Vagina (tissue), 2 donors: ENCODE data around the gene ANKRD60. TPM values are rescaled to one million over a fixed set of nuclear protein-coding genes. Genes with fewer than 3 reads are reported as not detected.

ENCODE experiments used
- DNase-seq, 2 donors: peaks; one replicate each; pipeline ENCODE4 v3.0.0-alpha.2; 2017; ENCODE audit errors: extremely low spot score in 2 of 2
- H3K27ac ChIP-seq: fragments of 200-600 bp; sonication (generic); one replicate; pipeline ENCODE4 v1.5.1; 2019
- H3K27me3 ChIP-seq: fragments of 200-600 bp; sonication (generic); one replicate; pipeline ENCODE4 v1.5.1; 2019
- H3K36me3 ChIP-seq, 2 donors: fragments of 200-600 bp; sonication (generic); one replicate each; pipeline ENCODE4 v1.5.1; 2017 to 2019
- H3K4me1 ChIP-seq: fragments of 200-600 bp; sonication (generic); one replicate; pipeline ENCODE4 v1.5.1; 2019
- H3K4me3 ChIP-seq, 2 donors: fragments of 200-600 bp; sonication (generic); 1 replicate in 1 of 2; 2 replicates in 1 of 2; pipeline ENCODE4 v1.5.1; 2016 to 2019
- H3K9me3 ChIP-seq: fragments of 200-600 bp; sonication (generic); one replicate; pipeline ENCODE4 v1.5.1; 2019
- CTCF ChIP-seq, 3 experiments: fragments of 450-650 bp in 2 of 3; fragments of 200-600 bp in 1 of 3; sonication (generic) in 1 of 3; IDR thresholded peaks; one replicate each; pipeline ENCODE4 v1.5.1; 2017 to 2019; ENCODE audit warnings: antibody characterized with exemption in 3 of 3, mild to moderate bottlenecking in 2 of 3, moderate library complexity in 2 of 3
- POLR2A ChIP-seq, 2 donors: fragments of 450-650 bp; IDR thresholded peaks; one replicate each; pipeline ENCODE4 v1.6.1; 2017; ENCODE audit warnings: antibody characterized with exemption in 2 of 2, mild to moderate bottlenecking in 2 of 2, moderate library complexity in 2 of 2
- POLR2AphosphoS5 ChIP-seq, 2 donors: sonication (generic); formaldehyde crosslinking; IDR thresholded peaks; one replicate each; pipeline ENCODE4 v1.9.0; 2017; ENCODE audit warnings: antibody characterized with exemption in 2 of 2, mild to moderate bottlenecking in 2 of 2, low read depth in 1 of 2; ENCODE audit not compliant: insufficient read depth in 1 of 2
- intact Hi-C: fragments of 100-400 bp; cut with DNase I; formaldehyde crosslinking; loops from one replicate; pipeline ENCODE4 v1.15.1; 2023
- total RNA-seq: library from RNA; depleted of rRNA; stranded (reverse); fragments of >200 nt; gene quantifications from one replicate; pipeline ENCODE4 v1.2.3, GENCODE V29; 2016

Gene ANKRD60
- not detected for total RNA-seq

DNA sequence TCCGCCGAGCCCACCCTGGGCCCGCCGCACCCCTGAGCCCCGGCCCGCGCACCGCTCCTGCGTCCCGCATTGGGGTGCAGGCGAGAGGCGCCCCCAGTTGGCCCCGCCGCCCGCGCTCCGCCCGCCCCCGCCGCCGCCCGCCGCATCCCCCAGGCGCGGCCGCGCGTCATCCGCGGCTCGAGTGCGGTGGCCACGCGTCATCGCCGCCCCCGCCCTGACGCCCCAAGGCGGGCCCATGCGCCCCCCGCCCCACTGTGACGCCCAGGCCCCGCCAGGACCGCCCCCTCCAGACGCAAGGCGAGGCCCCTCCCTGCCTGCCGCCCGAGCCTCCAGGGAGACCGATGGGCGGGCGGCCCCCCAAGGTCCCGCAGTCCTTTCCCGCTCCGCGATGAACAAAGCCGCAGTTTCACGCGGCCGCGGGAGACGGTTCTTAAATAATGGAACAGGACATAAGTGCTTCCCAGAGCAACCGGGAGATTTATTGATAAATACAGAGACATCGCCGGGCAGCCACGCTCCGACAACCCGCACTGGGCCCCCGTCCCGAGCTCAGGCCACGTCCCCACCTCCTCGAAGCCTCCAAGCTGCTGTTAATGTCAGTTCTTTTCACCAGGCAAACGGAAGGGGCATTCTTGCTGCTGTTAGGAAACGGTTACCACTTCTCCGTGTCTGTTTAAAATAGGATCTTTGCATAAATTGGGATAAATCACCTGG lies at the start of gene ANKRD60:
ANKRD60 (minus strand) TSS at position 170 of the 714 bp plus-strand sequence; CDS start at position 170, 0 bp downstream.
- Histone ChIP-seq H3K27me3 (no peaks in the 10 kb centered on the region), H3K27ac (no peak within 1 kb of the TSS), H3K9me3 (no peaks in the 10 kb centered on the region), H3K4me1 (no peaks in the 10 kb centered on the region), H3K36me3 (no peaks in the 10 kb centered on the region), H3K4me3 (peak within 1 kb of the TSS; percentile 7 to 31)
- peak in 1 of 2 donors; percentile 65 for DNase-seq
- intact Hi-C loops: no loop called here
- TF ChIP-seq CTCF (IDR thresholded peaks at IDR 0.05): no peak

- H3K27ac ChIP-seq: no peak overlapping the region
- no peak for TF ChIP-seq POLR2AphosphoS5 (IDR thresholded peaks at IDR 0.05; ENCODE audit: insufficient read depth in 1 of 2, low read depth in 1 of 2)
- no peak for TF ChIP-seq CTCF (IDR thresholded peaks at IDR 0.05)
- no peak for TF ChIP-seq POLR2A (IDR thresholded peaks at IDR 0.05)
- H3K36me3 ChIP-seq: no peaks in the 10 kb centered on the region
- no peaks in the 10 kb centered on the region for H3K9me3 ChIP-seq
- no peaks in the 10 kb centered on the region for H3K4me1 ChIP-seq
- no peak overlapping the region for H3K4me3 ChIP-seq
- intact Hi-C loops: no loop called here
- no peaks in the 10 kb centered on the region for H3K27me3 ChIP-seq
- no peak for DNase-seq
Measured at GRCh38 chr20:58277578-58278472, 49.4 kb upstream of the ANKRD60 start.

DNA sequence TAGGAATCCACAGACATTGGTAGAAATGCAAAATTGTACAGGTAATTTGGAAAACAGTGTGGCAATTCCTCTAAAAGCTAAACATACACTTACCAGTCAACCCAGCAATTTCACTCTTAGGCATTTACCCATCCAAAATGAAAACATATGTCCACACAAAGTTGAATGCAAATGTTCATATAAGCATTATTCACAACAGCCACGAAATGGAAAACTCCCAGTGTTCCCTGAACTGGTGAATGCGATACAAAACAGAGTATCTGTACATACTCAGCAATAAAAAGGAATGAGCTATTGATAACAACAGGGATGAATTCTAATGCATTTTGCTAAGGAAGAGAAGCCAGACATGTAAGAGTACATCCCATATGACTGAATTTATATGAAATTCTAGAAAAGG lies 48.7 kb upstream of the ANKRD60 start:
- H3K4me3 ChIP-seq: no peak overlapping the region
- H3K36me3 ChIP-seq: no peaks in the 10 kb centered on the region
- no peaks in the 10 kb centered on the region for H3K27me3 ChIP-seq
- no peak for TF ChIP-seq CTCF (IDR thresholded peaks at IDR 0.05)
- no peak for TF ChIP-seq POLR2A (IDR thresholded peaks at IDR 0.05)
- TF ChIP-seq POLR2AphosphoS5 (IDR thresholded peaks at IDR 0.05; ENCODE audit: insufficient read depth in 1 of 2, low read depth in 1 of 2): no peak
- no peaks in the 10 kb centered on the region for H3K9me3 ChIP-seq
- no peak for DNase-seq
- intact Hi-C loops: no loop called here
- no peaks in the 10 kb centered on the region for H3K4me1 ChIP-seq
- H3K27ac ChIP-seq: no peak overlapping the region

DNA sequence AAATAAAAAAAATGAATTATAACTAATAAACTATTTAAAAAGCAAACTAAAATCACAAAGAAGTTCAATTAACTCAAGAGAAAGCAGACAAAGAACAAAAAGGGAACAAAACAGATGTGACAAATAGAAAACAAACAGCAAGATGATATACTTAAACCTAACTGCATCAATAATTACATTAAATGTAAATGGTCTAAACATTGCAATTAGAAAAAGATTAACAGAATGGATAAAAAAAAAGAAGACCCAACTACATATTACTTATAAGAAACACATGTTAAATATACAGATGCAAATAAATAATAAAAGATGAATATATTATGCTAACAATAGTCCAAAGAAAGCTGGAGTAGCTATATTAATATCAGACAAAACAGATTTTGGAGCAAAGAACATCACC lies 45.9 kb upstream of the ANKRD60 start:
- Histone ChIP-seq H3K27me3 (no peaks in the 10 kb centered on the region), H3K4me3 (no peak overlapping the region)

More for the DNA sequence above, 45.9 kb upstream of the ANKRD60 start:
- no peak for TF ChIP-seq POLR2A (IDR thresholded peaks at IDR 0.05)
- no peak for TF ChIP-seq CTCF (IDR thresholded peaks at IDR 0.05)
- no peak for TF ChIP-seq POLR2AphosphoS5 (IDR thresholded peaks at IDR 0.05; ENCODE audit: insufficient read depth in 1 of 2, low read depth in 1 of 2)
- Histone ChIP-seq H3K4me1 (no peaks in the 10 kb centered on the region), H3K36me3 (peaks cover 0 to 11% of the 10 kb centered on the region in 2 donors), H3K9me3 (no peaks in the 10 kb centered on the region), H3K27ac (no peak overlapping the region)
- DNase-seq: no peak
- intact Hi-C loops: no loop called here
